Spleen (tissue), 7 donors: ENCODE data around the gene CACNA2D4.

Experiments used
- POLR2A ChIP-seq, 3 donors: fragments of 450-650 bp; IDR thresholded peaks; one replicate each; pipeline ENCODE4 v1.5.1; 2017; ENCODE audit warnings: antibody characterized with exemption in 3 of 3, mild to moderate bottlenecking in 1 of 3
- POLR2AphosphoS5 ChIP-seq, 3 donors: sonication (generic); formaldehyde crosslinking; IDR thresholded peaks; one replicate each; pipeline ENCODE4 v1.5.1; 2017; ENCODE audit warnings: antibody characterized with exemption in 3 of 3
- TF ChIP-seq, protein P1 (sequence below), 11 experiments: fragments of 200-600 bp in 7 of 11; fragments of 450-650 bp in 4 of 11; sonication (generic) in 4 of 11; IDR thresholded peaks in 8 of 11; conservative IDR thresholded peaks in 3 of 11; 1 replicate in 7 of 11; 2 replicates in 4 of 11; pipeline versions ENCODE4 v1.4.0 to v1.8.0; 2016 to 2021; ENCODE audit warnings: antibody characterized with exemption in 11 of 11, inconsistent platforms in 4 of 11, mild to moderate bottlenecking in 1 of 11
- donor health status: DM: no; HTN: no; CAD: no; lungs with moderate emphysema.
- donor health status: DM: no; HTN: no; CAD: no.
- donor health status: DM: no; HTN: no; CAD: no.

DNA sequence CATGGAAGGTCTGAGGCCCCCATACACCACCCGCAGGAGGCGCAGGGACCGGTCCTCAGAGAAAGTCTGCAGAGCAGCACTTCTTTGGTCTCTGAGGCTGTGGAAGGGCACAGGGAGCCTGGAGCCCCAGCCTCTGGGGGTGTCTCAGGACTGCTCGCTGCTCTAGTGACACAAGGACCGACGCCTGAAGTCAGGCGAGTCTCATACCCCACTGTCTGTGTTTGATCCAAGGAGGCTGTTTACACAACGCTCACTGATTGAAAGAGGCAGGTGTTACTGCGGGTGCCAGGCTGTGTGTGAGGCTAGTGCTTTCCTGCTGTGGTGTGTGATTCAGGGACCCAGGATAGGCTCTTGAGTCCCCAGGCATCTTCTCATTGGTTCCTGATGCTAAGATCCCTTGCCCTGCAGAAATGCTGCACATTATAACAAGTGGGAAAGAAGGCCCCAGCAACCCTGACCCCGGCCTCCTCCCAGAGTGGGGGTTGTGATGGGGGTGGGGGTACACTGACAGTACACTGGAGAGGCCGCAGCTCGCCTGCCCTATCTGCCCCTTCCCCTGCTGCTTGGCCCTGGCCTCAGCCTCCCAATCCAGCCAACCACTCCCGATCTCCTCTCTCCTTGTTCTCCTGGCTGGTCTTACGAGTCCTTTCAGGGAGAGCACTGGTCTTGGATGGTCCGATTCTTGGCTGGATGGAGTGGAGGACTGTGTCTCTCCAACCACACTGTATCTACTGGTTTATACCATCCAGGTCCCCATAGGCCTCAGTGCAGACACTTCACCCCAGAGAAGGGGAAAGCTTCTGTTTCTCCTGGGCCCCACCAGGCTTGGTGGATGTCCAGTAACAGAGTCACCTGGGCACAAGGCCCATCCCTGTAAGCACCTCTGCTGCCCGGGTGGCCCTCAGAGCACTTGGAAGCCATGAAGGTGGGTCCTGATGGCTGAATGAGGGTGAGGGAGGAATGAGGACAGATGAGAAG lies 6.6 kb downstream of the CACNA2D4 start:
- TF ChIP-seq, protein P1, sequence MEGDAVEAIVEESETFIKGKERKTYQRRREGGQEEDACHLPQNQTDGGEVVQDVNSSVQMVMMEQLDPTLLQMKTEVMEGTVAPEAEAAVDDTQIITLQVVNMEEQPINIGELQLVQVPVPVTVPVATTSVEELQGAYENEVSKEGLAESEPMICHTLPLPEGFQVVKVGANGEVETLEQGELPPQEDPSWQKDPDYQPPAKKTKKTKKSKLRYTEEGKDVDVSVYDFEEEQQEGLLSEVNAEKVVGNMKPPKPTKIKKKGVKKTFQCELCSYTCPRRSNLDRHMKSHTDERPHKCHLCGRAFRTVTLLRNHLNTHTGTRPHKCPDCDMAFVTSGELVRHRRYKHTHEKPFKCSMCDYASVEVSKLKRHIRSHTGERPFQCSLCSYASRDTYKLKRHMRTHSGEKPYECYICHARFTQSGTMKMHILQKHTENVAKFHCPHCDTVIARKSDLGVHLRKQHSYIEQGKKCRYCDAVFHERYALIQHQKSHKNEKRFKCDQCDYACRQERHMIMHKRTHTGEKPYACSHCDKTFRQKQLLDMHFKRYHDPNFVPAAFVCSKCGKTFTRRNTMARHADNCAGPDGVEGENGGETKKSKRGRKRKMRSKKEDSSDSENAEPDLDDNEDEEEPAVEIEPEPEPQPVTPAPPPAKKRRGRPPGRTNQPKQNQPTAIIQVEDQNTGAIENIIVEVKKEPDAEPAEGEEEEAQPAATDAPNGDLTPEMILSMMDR (IDR thresholded peaks at IDR 0.05 in 8 of 11, conservative IDR thresholded peaks at IDR 0.05 in 3 of 11) = no peak
- no peak for TF ChIP-seq POLR2A (IDR thresholded peaks at IDR 0.05)
- TF ChIP-seq POLR2AphosphoS5 (IDR thresholded peaks at IDR 0.05) = no peak
